ENCODE results near the gene ACKR2. TPM values are rescaled to one million over a fixed set of nuclear protein-coding genes. Genes with fewer than 3 reads are reported as not detected.
A peak's percentile ranks its signal among the peaks of the same experiment; 100 is the strongest.

The ACKR2 gene
- total and polyA plus RNA-seq, 2 of the 13 experiments (the other 11 are each of a cell fraction or from before 2014, with no cell fraction given): 1.1 to 1.9 TPM

- Histone ChIP-seq H3K9me3 (ENCODE audit: low read length) (no peaks in the 10 kb centered on the region), H3K4me3 (replicated peaks in 1 of 3; ENCODE audit: insufficient read depth in 1 of 3, low read depth in 2 of 3, low read length in 3 of 3) (peak overlapping the region in 2 of 3 experiments; percentile 34 to 56; a peak in 3 of 6 replicates), H2AFZ (ENCODE audit: low read length) (no peak overlapping the region), H3K79me2 (ENCODE audit: insufficient read depth, low read length) (no peaks in the 10 kb centered on the region), H4K20me1 (ENCODE audit: insufficient read depth, low read length) (no peaks in the 10 kb centered on the region), H3K4me2 (ENCODE audit: low read depth, low read length) (peak overlapping the region; percentile 79), H3K9ac (ENCODE audit: insufficient read depth, low read depth, low read length) (0 out of 2 replicates have a peak overlapping the region, but pooled peaks have one; percentile 34), H3K4me1 (ENCODE audit: insufficient read depth, low read length) (peaks cover 52% of the 10 kb centered on the region), H3K27ac (ENCODE audit: extremely low read length, insufficient read depth, low read length) (no peak overlapping the region), H3K27me3 (ENCODE audit: control insufficient read depth in 1 of 2, insufficient read depth in 2 of 2, low read length in 2 of 2) (no peaks in the 10 kb centered on the region; a peak in 1 of 5 replicates), H3K36me3 (replicated peaks in 1 of 2; ENCODE audit: control insufficient read depth in 1 of 2, insufficient read depth in 2 of 2, low read length in 2 of 2) (no peaks in the 10 kb centered on the region)
- 56% methylated on average over 18 of the region's 61 CpGs for WGBS (ENCODE audit: low lambda C conversion rate)
- in situ Hi-C loops (cut with HindIII; ENCODE audit: extremely low pct_ligation_motif_present, low pct_unique_long_range_greater_than_20kb): no loop called here
- DNase-seq (ENCODE audit: low spot score): peak; percentile 66
- CTCF ChIA-PET (ENCODE audit: low intra/inter-chr PET ratio, low total read pairs): interaction anchor here (1.2 to 6.1 kb wide), 4 partner anchors 36 to 99 kb away, joined by 3 to 79 read pairs (median 10); no protein-coding TSS in a partner anchor
- peak; percentile 96 for ATAC-seq
- intact Hi-C loops (cut with micrococcal nuclease; ENCODE audit: unreplicated experiment): loop anchor here (1.0 to 2.0 kb wide), 3 partner anchors 42 to 100 kb away; no protein-coding TSS in a partner anchor
- POLR2A ChIA-PET: interaction anchor here (1.0 to 1.5 kb wide), 5 partner anchors 25 to 78 kb away, joined by 4 to 19 read pairs (median 6); partner anchors contain the start of gene HIGD1A
- no TSS peak for BruUV-seq (replicated peaks)
- peak; percentile 42 for FAIRE-seq
- TF ChIP-seq ZNF350 (CRISPR knock-in tag; IDR thresholded peaks at IDR 0.05; ENCODE audit: borderline replicate concordance, low read depth): peak; percentile 78; the same call in 1 of the 2 replicates
- 0 out of 2 replicates have a peak, but pooled peaks have one; percentile 51 for TF ChIP-seq NFKB2 (CRISPR knock-in tag; IDR thresholded peaks at IDR 0.05; ENCODE audit: borderline replicate concordance)
- no peak for TF ChIP-seq NFYC (CRISPR knock-in tag; IDR thresholded peaks at IDR 0.05)
- peak; percentile 54; the same call in 1 of the 2 replicates for TF ChIP-seq RXRA (CRISPR knock-in tag; IDR thresholded peaks at IDR 0.05)
- no peak for TF ChIP-seq SP1 (IDR thresholded peaks at IDR 0.05)
- TF ChIP-seq SP1 (CRISPR knock-in tag; IDR thresholded peaks at IDR 0.05): peak; percentile 33; the same call in 1 of the 2 replicates
- peak; percentile 29 for TF ChIP-seq ZNF18 (CRISPR knock-in tag; IDR thresholded peaks at IDR 0.05; ENCODE audit: insufficient replicate concordance)
- peak; percentile 61; the same call in 1 of the 2 replicates for TF ChIP-seq ZMYM3 (CRISPR knock-in tag; IDR thresholded peaks at IDR 0.05)
- peak; percentile 73 for TF ChIP-seq ZNF574 (CRISPR knock-in tag; IDR thresholded peaks at IDR 0.05)
- TF ChIP-seq PITX1 (CRISPR knock-in tag; IDR thresholded peaks at IDR 0.05): peak; percentile 40; the same call in 1 of the 2 replicates
- TF ChIP-seq USF2 (IDR thresholded peaks at IDR 0.05; ENCODE audit: low read depth, low read length): no peak
- peak; percentile 19; the same call in 1 of the 2 replicates for TF ChIP-seq USF2 (CRISPR knock-in tag; IDR thresholded peaks at IDR 0.05; ENCODE audit: borderline replicate concordance)
- peak; percentile 64; the same call in 1 of the 2 replicates for TF ChIP-seq IKZF5 (CRISPR knock-in tag; IDR thresholded peaks at IDR 0.05)
- TF ChIP-seq GFI1 (CRISPR knock-in tag; IDR thresholded peaks at IDR 0.05; ENCODE audit: borderline replicate concordance): peak; percentile 51; the same call in 1 of the 2 replicates
- TF ChIP-seq TARDBP (CRISPR knock-in tag; IDR thresholded peaks at IDR 0.05): peak; percentile 48; the same call in 1 of the 2 replicates
Observed at GRCh38 chr3:42880601-42881451, 71.6 kb downstream of the ACKR2 start.
